Measurements from ENCODE around the gene CDC42BPA. TPM values are rescaled to one million over a fixed set of nuclear protein-coding genes. Genes with fewer than 3 reads are reported as not detected.
"Not testable (repeated sequence)": the region's sequence is repeated elsewhere in the genome, so short reads cannot be mapped to it uniquely, and the experiment has no call there.

CDC42BPA gene
- total RNA-seq, 2 experiments from 2014 or later: 2.7 to 3.0 TPM

GRCh38 chr1:226956942-226957713, 361.2 kb downstream of the CDC42BPA start:
- no peaks in the 10 kb centered on the region for H3K27me3 Mint-ChIP-seq
- peaks cover 23% of the 10 kb centered on the region for H3K36me3 Mint-ChIP-seq
- H3K27ac Mint-ChIP-seq: no peak overlapping the region
- no peak overlapping the region for H3K4me3 Mint-ChIP-seq
- H3K4me1 Mint-ChIP-seq: peaks cover 11% of the 10 kb centered on the region
- peaks cover 2% of the 10 kb centered on the region for H3K9me3 Mint-ChIP-seq
- no peak for DNase-seq

- not testable (repeated sequence) for H3K4me3 Mint-ChIP-seq, H3K9me3 Mint-ChIP-seq, DNase-seq, H3K27me3 Mint-ChIP-seq, H3K27ac Mint-ChIP-seq
- Mint-ChIP-seq H3K36me3 (peaks cover 23% of the 10 kb centered on the region), H3K4me1 (peaks cover 16% of the 10 kb centered on the region)
Measured at GRCh38 chr1:226955857-226956256, 362.4 kb downstream of the CDC42BPA start.

GRCh38 chr1:226954777-226955176, 363.5 kb downstream of the CDC42BPA start:
- Mint-ChIP-seq H3K27ac (no peak overlapping the region), H3K36me3 (peaks cover 19% of the 10 kb centered on the region), H3K27me3 (no peaks in the 10 kb centered on the region), H3K9me3 (peaks cover 2% of the 10 kb centered on the region), H3K4me1 (peaks cover 16% of the 10 kb centered on the region), H3K4me3 (no peak overlapping the region)
- no peak for DNase-seq

- no peaks in the 10 kb centered on the region for H3K27me3 Mint-ChIP-seq
- no peak overlapping the region for H3K27ac Mint-ChIP-seq
- H3K36me3 Mint-ChIP-seq: peaks cover 19% of the 10 kb centered on the region
- DNase-seq: no peak
- peaks cover 16% of the 10 kb centered on the region for H3K4me1 Mint-ChIP-seq
- no peak overlapping the region for H3K4me3 Mint-ChIP-seq
- peaks cover 2% of the 10 kb centered on the region for H3K9me3 Mint-ChIP-seq
Measured at GRCh38 chr1:226954337-226954736, 364.0 kb downstream of the CDC42BPA start.

GRCh38 chr1:226953175-226953800, 365.0 kb downstream of the CDC42BPA start:
- peaks cover 2% of the 10 kb centered on the region for H3K9me3 Mint-ChIP-seq
- peaks cover 21% of the 10 kb centered on the region for H3K36me3 Mint-ChIP-seq
- no peaks in the 10 kb centered on the region for H3K27me3 Mint-ChIP-seq
- H3K27ac Mint-ChIP-seq: no peak overlapping the region
- H3K4me3 Mint-ChIP-seq: no peak overlapping the region
- DNase-seq: no peak
- H3K4me1 Mint-ChIP-seq: peaks cover 16% of the 10 kb centered on the region

- H3K27me3 Mint-ChIP-seq: no peaks in the 10 kb centered on the region
- peaks cover 15% of the 10 kb centered on the region for H3K4me1 Mint-ChIP-seq
- H3K4me3 Mint-ChIP-seq: no peak overlapping the region
- peaks cover 4% of the 10 kb centered on the region for H3K9me3 Mint-ChIP-seq
- DNase-seq: no peak
- H3K36me3 Mint-ChIP-seq: peaks cover 19% of the 10 kb centered on the region
- no peak overlapping the region for H3K27ac Mint-ChIP-seq
Measured at GRCh38 chr1:226952118-226952441, 366.2 kb downstream of the CDC42BPA start.

GRCh38 chr1:226951286-226952117, 366.8 kb downstream of the CDC42BPA start:
- Mint-ChIP-seq H3K27ac (no peak overlapping the region), H3K4me1 (peaks cover 21% of the 10 kb centered on the region)

GRCh38 chr1:226950871-226951270, 367.4 kb downstream of the CDC42BPA start:
- Mint-ChIP-seq H3K27ac (no peak overlapping the region), H3K9me3 (peaks cover 3% of the 10 kb centered on the region), H3K4me3 (no peak overlapping the region), H3K4me1 (peaks cover 23% of the 10 kb centered on the region), H3K27me3 (no peaks in the 10 kb centered on the region), H3K36me3 (peaks cover 15% of the 10 kb centered on the region)
- DNase-seq: no peak

More at GRCh38 chr1:226951286-226952117, 366.8 kb downstream of the CDC42BPA start:
- no peak overlapping the region for H3K4me3 Mint-ChIP-seq
- H3K36me3 Mint-ChIP-seq: peaks cover 16% of the 10 kb centered on the region
- DNase-seq: no peak
- no peaks in the 10 kb centered on the region for H3K27me3 Mint-ChIP-seq
- H3K9me3 Mint-ChIP-seq: peaks cover 4% of the 10 kb centered on the region

GRCh38 chr1:226950316-226950715, 368.0 kb downstream of the CDC42BPA start:
- Mint-ChIP-seq H3K36me3 (peaks cover 13% of the 10 kb centered on the region), H3K4me1 (peaks cover 28% of the 10 kb centered on the region), H3K27ac (no peak overlapping the region), H3K4me3 (no peak overlapping the region), H3K9me3 (peaks cover 2% of the 10 kb centered on the region), H3K27me3 (no peaks in the 10 kb centered on the region)
- no peak for DNase-seq

- Mint-ChIP-seq H3K27ac (no peak overlapping the region), H3K36me3 (peaks cover 8% of the 10 kb centered on the region), H3K27me3 (no peaks in the 10 kb centered on the region), H3K9me3 (peaks cover 2% of the 10 kb centered on the region), H3K4me1 (peaks cover 31% of the 10 kb centered on the region), H3K4me3 (no peak overlapping the region)
- no peak for DNase-seq
Measured at GRCh38 chr1:226949401-226949800, 368.9 kb downstream of the CDC42BPA start.

- Mint-ChIP-seq H3K27me3 (no peaks in the 10 kb centered on the region), H3K36me3 (peaks cover 10% of the 10 kb centered on the region), H3K4me1 (peaks cover 35% of the 10 kb centered on the region), H3K4me3 (no peak overlapping the region), H3K27ac (no peak overlapping the region), H3K9me3 (peaks cover 2% of the 10 kb centered on the region)
- DNase-seq: no peak
Measured at GRCh38 chr1:226948996-226949395, 369.3 kb downstream of the CDC42BPA start.

GRCh38 chr1:226948480-226948879, 369.8 kb downstream of the CDC42BPA start:
- Mint-ChIP-seq H3K4me1 (peaks cover 39% of the 10 kb centered on the region), H3K9me3 (peaks cover 2% of the 10 kb centered on the region), H3K36me3 (peaks cover 10% of the 10 kb centered on the region), H3K4me3 (no peak overlapping the region), H3K27me3 (no peaks in the 10 kb centered on the region), H3K27ac (no peak overlapping the region)
- no peak for DNase-seq

GRCh38 chr1:226948051-226948450, 370.2 kb downstream of the CDC42BPA start:
- H3K27ac Mint-ChIP-seq: no peak overlapping the region
- H3K4me1 Mint-ChIP-seq: peaks cover 44% of the 10 kb centered on the region
- no peak for DNase-seq
- no peaks in the 10 kb centered on the region for H3K27me3 Mint-ChIP-seq
- no peak overlapping the region for H3K4me3 Mint-ChIP-seq
- peaks cover 10% of the 10 kb centered on the region for H3K36me3 Mint-ChIP-seq
- peaks cover 2% of the 10 kb centered on the region for H3K9me3 Mint-ChIP-seq

GRCh38 chr1:226946841-226947240, 371.5 kb downstream of the CDC42BPA start:
- DNase-seq: no peak
- Mint-ChIP-seq H3K36me3 (peaks cover 10% of the 10 kb centered on the region), H3K27ac (peak overlapping the region; percentile 13), H3K4me1 (peaks cover 53% of the 10 kb centered on the region), H3K9me3 (peaks cover 2% of the 10 kb centered on the region), H3K27me3 (no peaks in the 10 kb centered on the region), H3K4me3 (no peak overlapping the region)

GRCh38 chr1:226946285-226946684, 372.0 kb downstream of the CDC42BPA start:
- Mint-ChIP-seq H3K27ac (no peak overlapping the region), H3K4me3 (no peak overlapping the region)

More at GRCh38 chr1:226946285-226946684, 372.0 kb downstream of the CDC42BPA start:
- no peaks in the 10 kb centered on the region for H3K27me3 Mint-ChIP-seq
- DNase-seq: no peak
- peaks cover 10% of the 10 kb centered on the region for H3K36me3 Mint-ChIP-seq
- H3K4me1 Mint-ChIP-seq: peaks cover 52% of the 10 kb centered on the region
- H3K9me3 Mint-ChIP-seq: peaks cover 2% of the 10 kb centered on the region

Data from activated naive CD8-positive, alpha-beta T cell treated with anti-CD3 and anti-CD28 coated beads for 36 hours (primary cell).